Neural cell (in vitro differentiated cells): ENCODE results near the gene SNRNP27. TPM values are rescaled to one million over a fixed set of nuclear protein-coding genes. Genes with fewer than 3 reads are reported as not detected.
A peak's percentile ranks its signal among the peaks of the same experiment; 100 is the strongest.

ENCODE experiments used
- H2AFZ ChIP-seq: fragments of 200-600, 300-800 bp; sonication (generic), shearing (Covaris generic); 2 replicates; pipeline ENCODE4 v1.6.0; 2014; ENCODE audit warnings: low read depth, mild to moderate bottlenecking, antibody characterized with exemption, low read length, moderate library complexity
- H3F3A ChIP-seq: fragments of 200-600 bp; shearing (Covaris generic); 2 replicates; pipeline ENCODE4 v1.6.1; 2016; ENCODE audit warnings: mild to moderate bottlenecking, moderate library complexity, mixed read lengths, antibody characterized with exemption, low read length; ENCODE audit not compliant: insufficient read depth, poor library complexity, severe bottlenecking
- H3K27ac ChIP-seq: fragments of 200-600, 300-800 bp; sonication (generic), shearing (Covaris generic); 2 replicates; pipeline ENCODE4 v1.5.1; 2014; ENCODE audit warnings: mild to moderate bottlenecking, low read length, moderate library complexity
- H3K27me3 ChIP-seq: fragments of 300-800, 200-600 bp; sonication (generic), shearing (Covaris generic); 2 replicates; pipeline ENCODE4 v1.6.0; 2014; ENCODE audit warnings: mild to moderate bottlenecking, low read depth, low read length, moderate library complexity; ENCODE audit not compliant: insufficient read depth
- H3K36me3 ChIP-seq: fragments of 300-800, 200-600 bp; sonication (generic), shearing (Covaris generic); 2 replicates; pipeline ENCODE4 v1.5.1; 2014; ENCODE audit warnings: mild to moderate bottlenecking, antibody characterized with exemption, low read length, moderate library complexity; ENCODE audit not compliant: insufficient read depth
- H3K4me2 ChIP-seq: fragments of 300-800, 200-600 bp; sonication (generic), shearing (Covaris generic); 2 replicates; pipeline ENCODE4 v1.6.0; 2014; ENCODE audit warnings: mild to moderate bottlenecking, low read length
- H3K4me3 ChIP-seq: fragments of 300-800, 200-600 bp; sonication (generic), shearing (Covaris generic); 2 replicates; pipeline ENCODE4 v1.5.1; 2014; ENCODE audit warnings: mild to moderate bottlenecking, low read length, moderate library complexity
- H3K79me2 ChIP-seq: fragments of 200-600 bp; shearing (Covaris generic); replicated peaks from 2 replicates; pipeline ENCODE4 v1.6.0; 2014; ENCODE audit warnings: mild to moderate bottlenecking, low read length, moderate library complexity; ENCODE audit not compliant: insufficient read depth
- H3K9ac ChIP-seq: fragments of 300-800, 200-600 bp; sonication (generic), shearing (Covaris generic); 2 replicates; pipeline ENCODE4 v1.6.1; 2016; ENCODE audit warnings: mild to moderate bottlenecking, low read length, mixed read lengths
- H3K9me2 ChIP-seq: fragments of 200-600 bp; shearing (Covaris generic); 2 replicates; pipeline ENCODE4 v1.6.1; 2016; ENCODE audit warnings: mild to moderate bottlenecking, low read length, mixed read lengths; ENCODE audit not compliant: insufficient read depth
- H3K9me3 ChIP-seq: fragments of 200-600, 300-800 bp; sonication (generic), shearing (Covaris generic); 2 replicates; pipeline ENCODE4 v1.6.1; 2016; ENCODE audit warnings: mild to moderate bottlenecking, mixed run types, low read length, moderate library complexity, mixed read lengths
- H4K20me1 ChIP-seq: fragments of 200-600 bp; shearing (Covaris generic); 2 replicates; pipeline ENCODE4 v1.6.1; 2016; ENCODE audit warnings: mild to moderate bottlenecking, mixed run types; ENCODE audit not compliant: insufficient read depth
- CTCF ChIP-seq: fragments of 450-650 bp; IDR thresholded peaks from 2 replicates; pipeline ENCODE4 v1.5.1; 2014; ENCODE audit warnings: antibody characterized with exemption, mild to moderate bottlenecking, moderate library complexity; ENCODE audit not compliant: poor library complexity, severe bottlenecking
- EP300 ChIP-seq: fragments of 450-650 bp; conservative IDR thresholded peaks from 2 replicates; pipeline ENCODE4 v1.6.1; 2014; ENCODE audit warnings: antibody characterized with exemption, mild to moderate bottlenecking, moderate library complexity; ENCODE audit not compliant: poor library complexity, severe bottlenecking
- EZH2 ChIP-seq: fragments of 200-600, 300-800 bp; shearing (Covaris generic), sonication (generic); IDR thresholded peaks from 2 replicates; pipeline ENCODE4 v1.6.1; 2014; ENCODE audit warnings: antibody characterized with exemption, low read length, borderline replicate concordance, mild to moderate bottlenecking; ENCODE audit not compliant: insufficient read depth, poor library complexity, severe bottlenecking
- MXI1 ChIP-seq: fragments of 450-650 bp; conservative IDR thresholded peaks from 2 replicates; pipeline ENCODE4 v1.6.1; 2014; ENCODE audit warnings: antibody characterized with exemption, mild to moderate bottlenecking; ENCODE audit not compliant: poor library complexity, severe bottlenecking
- POLR2AphosphoS5 ChIP-seq: IDR thresholded peaks from 2 replicates; pipeline ENCODE4 v1.6.1; 2012
- RAD21 ChIP-seq: fragments of 450-650 bp; conservative IDR thresholded peaks from 2 replicates; pipeline ENCODE4 v1.6.1; 2014; ENCODE audit warnings: antibody characterized with exemption, mild to moderate bottlenecking, moderate library complexity
- SMC3 ChIP-seq: fragments of 450-650 bp; conservative IDR thresholded peaks from 2 replicates; pipeline ENCODE4 v1.6.1; 2014; ENCODE audit warnings: antibody characterized with exemption, mild to moderate bottlenecking, moderate library complexity; ENCODE audit not compliant: poor library complexity
- TAF1 ChIP-seq: IDR thresholded peaks from 2 replicates; pipeline ENCODE4 v1.6.1; 2012; ENCODE audit warnings: low read depth
- polyA plus RNA-seq: library from polyadenylated mRNA; depleted of rRNA; stranded (reverse); fragments of >200 nt; gene quantifications from 2 replicates; pipeline ENCODE4 v1.2.3, GENCODE V29; 2014
- TF ChIP-seq, protein P1 (sequence below): IDR thresholded peaks from 2 replicates; pipeline ENCODE4 v1.6.1; 2012; ENCODE audit warnings: borderline replicate concordance

Gene SNRNP27
- polyA plus RNA-seq, 1 donor from 2014 or later = 90.7 TPM

GRCh38 chr2:69914950-69915945 lies 21.5 kb downstream of the SNRNP27 start, which contains the start of gene MXD1:
Gene MXD1 (plus strand): TSS chr2:69915109. CDS start chr2:69915331, 222 bp downstream.
- no peaks in the 10 kb centered on the region for H3K27me3 ChIP-seq
- H3K4me2 ChIP-seq = peak within 1 kb of the TSS; percentile 54
- no peaks in the 10 kb centered on the region for H4K20me1 ChIP-seq
- peak within 1 kb of the TSS; percentile 85 for H3K4me3 ChIP-seq
- H3K9me2 ChIP-seq = no peaks in the 10 kb centered on the region
- H3F3A ChIP-seq = no peaks in the 10 kb centered on the region
- H3K79me2 ChIP-seq = peaks cover 25% of the 10 kb centered on the region
- H3K27ac ChIP-seq = peak within 1 kb of the TSS; percentile 90
- H2AFZ ChIP-seq = peak within 1 kb of the TSS; percentile 73
- TF ChIP-seq, protein P1, sequence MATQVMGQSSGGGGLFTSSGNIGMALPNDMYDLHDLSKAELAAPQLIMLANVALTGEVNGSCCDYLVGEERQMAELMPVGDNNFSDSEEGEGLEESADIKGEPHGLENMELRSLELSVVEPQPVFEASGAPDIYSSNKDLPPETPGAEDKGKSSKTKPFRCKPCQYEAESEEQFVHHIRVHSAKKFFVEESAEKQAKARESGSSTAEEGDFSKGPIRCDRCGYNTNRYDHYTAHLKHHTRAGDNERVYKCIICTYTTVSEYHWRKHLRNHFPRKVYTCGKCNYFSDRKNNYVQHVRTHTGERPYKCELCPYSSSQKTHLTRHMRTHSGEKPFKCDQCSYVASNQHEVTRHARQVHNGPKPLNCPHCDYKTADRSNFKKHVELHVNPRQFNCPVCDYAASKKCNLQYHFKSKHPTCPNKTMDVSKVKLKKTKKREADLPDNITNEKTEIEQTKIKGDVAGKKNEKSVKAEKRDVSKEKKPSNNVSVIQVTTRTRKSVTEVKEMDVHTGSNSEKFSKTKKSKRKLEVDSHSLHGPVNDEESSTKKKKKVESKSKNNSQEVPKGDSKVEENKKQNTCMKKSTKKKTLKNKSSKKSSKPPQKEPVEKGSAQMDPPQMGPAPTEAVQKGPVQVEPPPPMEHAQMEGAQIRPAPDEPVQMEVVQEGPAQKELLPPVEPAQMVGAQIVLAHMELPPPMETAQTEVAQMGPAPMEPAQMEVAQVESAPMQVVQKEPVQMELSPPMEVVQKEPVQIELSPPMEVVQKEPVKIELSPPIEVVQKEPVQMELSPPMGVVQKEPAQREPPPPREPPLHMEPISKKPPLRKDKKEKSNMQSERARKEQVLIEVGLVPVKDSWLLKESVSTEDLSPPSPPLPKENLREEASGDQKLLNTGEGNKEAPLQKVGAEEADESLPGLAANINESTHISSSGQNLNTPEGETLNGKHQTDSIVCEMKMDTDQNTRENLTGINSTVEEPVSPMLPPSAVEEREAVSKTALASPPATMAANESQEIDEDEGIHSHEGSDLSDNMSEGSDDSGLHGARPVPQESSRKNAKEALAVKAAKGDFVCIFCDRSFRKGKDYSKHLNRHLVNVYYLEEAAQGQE = peak; percentile 91
- peak; percentile 98 for TF ChIP-seq POLR2AphosphoS5
- TF ChIP-seq RAD21 = peak; percentile 27
- TF ChIP-seq EZH2 = no peak
- no peak for TF ChIP-seq CTCF
- peak; percentile 27 for TF ChIP-seq MXI1
- TF ChIP-seq SMC3 = peak; percentile 45
- peak; percentile 88 for TF ChIP-seq TAF1
- TF ChIP-seq EP300 = peak; percentile 8
- no peaks in the 10 kb centered on the region for H3K36me3 ChIP-seq
- H3K9ac ChIP-seq = peak within 1 kb of the TSS; percentile 95
- no peaks in the 10 kb centered on the region for H3K9me3 ChIP-seq

- Histone ChIP-seq H3K4me2 (peak overlapping the region; percentile 41), H3K27me3 (no peaks in the 10 kb centered on the region), H3K9ac (peak overlapping the region; percentile 92), H3K9me3 (no peaks in the 10 kb centered on the region), H2AFZ (no peak overlapping the region), H3K36me3 (no peaks in the 10 kb centered on the region), H3F3A (no peaks in the 10 kb centered on the region), H3K27ac (peak overlapping the region; percentile 90), H3K4me3 (peak overlapping the region; percentile 85), H3K79me2 (peaks cover 25% of the 10 kb centered on the region), H4K20me1 (no peaks in the 10 kb centered on the region), H3K9me2 (no peaks in the 10 kb centered on the region)
- TF ChIP-seq EZH2 = no peak
- TF ChIP-seq, protein P1 = no peak
- no peak for TF ChIP-seq POLR2AphosphoS5
- no peak for TF ChIP-seq RAD21
- TF ChIP-seq EP300 = no peak
- no peak for TF ChIP-seq TAF1
- no peak for TF ChIP-seq SMC3
- TF ChIP-seq CTCF = no peak
- no peak for TF ChIP-seq MXI1
These were observed 22.4 kb downstream of the SNRNP27 start for GRCh38 chr2:69916106-69916505.
